Stomach (tissue), 9 donors: ENCODE results near the gene RFX3. TPM values are rescaled to one million over a fixed set of nuclear protein-coding genes. Genes with fewer than 3 reads are reported as not detected.

Experiments
- DNase-seq, 2 donors: peaks; one replicate each; pipeline versions ENCODE4 v3.0.0 to v3.0.0-alpha.2; 2013 to 2019
- H3K27ac ChIP-seq, 5 donors: fragments of 200-600 bp in 4 of 5; sonication (generic) in 4 of 5; one replicate each; pipeline ENCODE4 v1.5.1; 2013 to 2019; ENCODE audit warnings: mild to moderate bottlenecking in 1 of 5, moderate library complexity in 1 of 5
- H3K27me3 ChIP-seq, 3 donors: fragments of 200-600 bp; sonication (generic); one replicate each; pipeline ENCODE4 v1.5.1; 2017 to 2019; ENCODE audit warnings: mixed run types in 1 of 3
- H3K36me3 ChIP-seq, 4 donors: fragments of 200-600 bp; sonication (generic); 1 replicate in 3 of 4; 2 replicates in 1 of 4; pipeline ENCODE4 v1.5.1; 2016 to 2019
- H3K4me1 ChIP-seq, 4 donors: fragments of 200-600 bp; sonication (generic); one replicate each; pipeline ENCODE4 v1.5.1; 2016 to 2019
- H3K4me3 ChIP-seq, 4 donors: fragments of 200-600 bp; sonication (generic) in 3 of 4; one replicate each; pipeline ENCODE4 v1.5.1; 2016 to 2019; ENCODE audit warnings: mild to moderate bottlenecking in 1 of 4
- H3K9me3 ChIP-seq, 4 donors: fragments of 200-600 bp; sonication (generic); one replicate each; pipeline ENCODE4 v1.5.1; 2016 to 2019
- EP300 ChIP-seq: sonication (generic); formaldehyde crosslinking; IDR thresholded peaks from one replicate; pipeline ENCODE4 v1.6.1; 2017; ENCODE audit warnings: antibody characterized with exemption
- POLR2A ChIP-seq, 4 donors: fragments of 450-650 bp; IDR thresholded peaks; one replicate each; pipeline ENCODE4 v1.6.1; 2016; ENCODE audit warnings: antibody characterized with exemption in 4 of 4, control low read depth in 2 of 4, mild to moderate bottlenecking in 1 of 4, moderate library complexity in 1 of 4
- POLR2AphosphoS5 ChIP-seq, 3 donors: sonication (generic); formaldehyde crosslinking; IDR thresholded peaks; one replicate each; pipeline ENCODE4 v1.6.1; 2016; ENCODE audit warnings: antibody characterized with exemption in 3 of 3
- WGBS, 5 donors: extraction: QIAGEN DNeasy Blood & Tissue Kit in 3 of 5; methylation state at CpG; one replicate each; pipeline versions ENCODE4 v1.1.5 to v1.1.7; 2013 to 2018; 5-methylcytosine and 5-hydroxymethylcytosine counted together
- intact Hi-C: fragments of 100-400 bp; cut with DNase I; formaldehyde crosslinking; loops from one replicate; pipeline ENCODE4 v1.15.1; 2023; ENCODE audit warnings: low total_unique reads
- polyA plus RNA-seq, 3 donors: library from polyadenylated mRNA; stranded (reverse); fragments of 200-250 nt; gene quantifications; one replicate each; pipeline ENCODE4 v1.2.3, GENCODE V29; 2013
- total RNA-seq, 5 donors: library from RNA; depleted of rRNA; stranded (reverse); fragments of >200 nt; gene quantifications; one replicate each; pipeline versions ENCODE4 v1.1.0 to v1.2.3, GENCODE V29; 2014 to 2016
- TF ChIP-seq, protein P1 (sequence below), 7 experiments: fragments of 450-650 bp in 4 of 7; fragments of 200-600 bp in 3 of 7; sonication (generic) in 3 of 7; IDR thresholded peaks; one replicate each; pipeline ENCODE4 v1.5.1; 2016 to 2019; ENCODE audit warnings: antibody characterized with exemption in 7 of 7, control low read depth in 2 of 7, mild to moderate bottlenecking in 1 of 7
- donor health status: healthy with polysubstance abuse.
- donor health status: Bipolar disorder and iron deficiency.
- donor health status: healthy.

The RFX3 gene
- total and polyA plus RNA-seq, 8 donors = 0.76 to 22.8 (median 6.1) TPM

DNA sequence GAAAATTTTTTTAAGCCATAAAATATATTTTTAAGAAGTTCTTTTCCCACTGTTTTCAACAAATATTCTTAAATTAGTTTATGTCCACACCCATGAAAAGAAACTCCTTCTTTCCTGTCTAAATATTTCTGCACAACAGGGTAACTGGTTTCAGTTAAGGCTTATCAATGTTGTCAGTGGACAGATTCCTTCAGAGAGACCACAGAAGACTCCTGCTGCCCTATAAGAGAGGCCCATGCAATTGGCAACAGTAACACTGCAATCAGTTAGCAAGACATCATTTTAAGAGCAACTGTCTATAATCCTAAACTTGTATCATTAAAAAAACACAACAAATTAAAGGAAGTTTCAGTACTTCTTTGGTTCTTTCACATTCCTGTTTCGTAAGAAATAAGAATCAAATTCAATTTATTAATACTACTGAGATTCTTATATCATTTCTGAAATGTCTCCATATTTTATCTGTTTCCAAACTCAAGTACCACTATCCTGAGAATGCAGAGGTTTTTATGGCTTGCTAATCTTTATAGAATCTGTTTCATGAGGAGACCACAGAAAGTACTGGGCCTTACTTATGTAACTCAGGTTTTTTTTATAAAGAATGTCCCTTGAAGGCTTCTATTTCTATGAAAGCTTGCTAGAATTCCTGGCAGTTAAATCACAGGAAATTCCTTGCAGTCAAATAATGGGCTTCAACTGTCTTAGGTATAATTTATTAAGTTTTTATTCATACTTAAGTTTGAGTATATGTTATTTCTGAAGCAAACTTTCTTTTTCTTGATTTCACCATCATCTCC is 240.2 kb downstream of the RFX3 start:
- no peaks in the 10 kb centered on the region for H3K4me1 ChIP-seq
- DNase-seq = no peak
- H3K27ac ChIP-seq = no peak overlapping the region
- H3K27me3 ChIP-seq = no peaks in the 10 kb centered on the region
- TF ChIP-seq, protein P1, sequence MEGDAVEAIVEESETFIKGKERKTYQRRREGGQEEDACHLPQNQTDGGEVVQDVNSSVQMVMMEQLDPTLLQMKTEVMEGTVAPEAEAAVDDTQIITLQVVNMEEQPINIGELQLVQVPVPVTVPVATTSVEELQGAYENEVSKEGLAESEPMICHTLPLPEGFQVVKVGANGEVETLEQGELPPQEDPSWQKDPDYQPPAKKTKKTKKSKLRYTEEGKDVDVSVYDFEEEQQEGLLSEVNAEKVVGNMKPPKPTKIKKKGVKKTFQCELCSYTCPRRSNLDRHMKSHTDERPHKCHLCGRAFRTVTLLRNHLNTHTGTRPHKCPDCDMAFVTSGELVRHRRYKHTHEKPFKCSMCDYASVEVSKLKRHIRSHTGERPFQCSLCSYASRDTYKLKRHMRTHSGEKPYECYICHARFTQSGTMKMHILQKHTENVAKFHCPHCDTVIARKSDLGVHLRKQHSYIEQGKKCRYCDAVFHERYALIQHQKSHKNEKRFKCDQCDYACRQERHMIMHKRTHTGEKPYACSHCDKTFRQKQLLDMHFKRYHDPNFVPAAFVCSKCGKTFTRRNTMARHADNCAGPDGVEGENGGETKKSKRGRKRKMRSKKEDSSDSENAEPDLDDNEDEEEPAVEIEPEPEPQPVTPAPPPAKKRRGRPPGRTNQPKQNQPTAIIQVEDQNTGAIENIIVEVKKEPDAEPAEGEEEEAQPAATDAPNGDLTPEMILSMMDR (IDR thresholded peaks at IDR 0.05) = no peak
- TF ChIP-seq POLR2A (IDR thresholded peaks at IDR 0.05) = no peak
- no peak for TF ChIP-seq EP300
- TF ChIP-seq POLR2AphosphoS5 (IDR thresholded peaks at IDR 0.05) = no peak
- H3K36me3 ChIP-seq = peaks cover 0 to 26% (median 13%) of the 10 kb centered on the region in 4 donors
- no peak overlapping the region for H3K4me3 ChIP-seq
- no peaks in the 10 kb centered on the region for H3K9me3 ChIP-seq
- WGBS, 5 donors = 89 to 98% (median 93%) methylated on average over 1 of the region's 1 CpG
- intact Hi-C loops = no loop called here

DNA sequence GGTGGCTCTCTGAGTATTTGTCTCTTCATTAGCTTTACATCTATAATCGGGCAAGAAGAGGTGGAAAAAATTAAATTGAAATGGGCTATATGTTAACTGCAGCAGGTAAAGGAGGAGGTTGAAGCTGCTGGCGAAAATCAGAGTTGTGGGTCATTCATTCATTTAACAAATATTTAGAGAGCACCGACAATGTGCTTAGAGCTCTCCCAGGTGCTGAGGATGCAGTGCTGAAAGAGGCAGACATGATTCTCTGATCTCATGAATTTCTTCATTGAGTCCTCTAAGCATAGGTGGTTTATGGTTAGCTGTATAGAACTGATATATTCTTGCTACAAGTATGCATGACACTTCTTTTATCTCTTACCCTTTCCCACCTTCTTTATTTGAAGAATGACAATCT is 243.4 kb downstream of the RFX3 start:
- intact Hi-C loops = no loop called here
- peaks cover 0 to 18% (median 4%) of the 10 kb centered on the region in 4 donors for H3K36me3 ChIP-seq
- 84 to 97% (median 90%) methylated on average over 3 of the region's 3 CpGs for WGBS, 5 donors
- no peak overlapping the region for H3K27ac ChIP-seq
- no peak overlapping the region for H3K4me3 ChIP-seq
- H3K27me3 ChIP-seq = no peaks in the 10 kb centered on the region
- H3K4me1 ChIP-seq = no peaks in the 10 kb centered on the region
- no peak for DNase-seq
- TF ChIP-seq EP300 = no peak
- no peak for TF ChIP-seq POLR2A (IDR thresholded peaks at IDR 0.05)
- TF ChIP-seq, protein P1 (IDR thresholded peaks at IDR 0.05) = no peak
- no peak for TF ChIP-seq POLR2AphosphoS5 (IDR thresholded peaks at IDR 0.05)
- H3K9me3 ChIP-seq = no peaks in the 10 kb centered on the region

DNA sequence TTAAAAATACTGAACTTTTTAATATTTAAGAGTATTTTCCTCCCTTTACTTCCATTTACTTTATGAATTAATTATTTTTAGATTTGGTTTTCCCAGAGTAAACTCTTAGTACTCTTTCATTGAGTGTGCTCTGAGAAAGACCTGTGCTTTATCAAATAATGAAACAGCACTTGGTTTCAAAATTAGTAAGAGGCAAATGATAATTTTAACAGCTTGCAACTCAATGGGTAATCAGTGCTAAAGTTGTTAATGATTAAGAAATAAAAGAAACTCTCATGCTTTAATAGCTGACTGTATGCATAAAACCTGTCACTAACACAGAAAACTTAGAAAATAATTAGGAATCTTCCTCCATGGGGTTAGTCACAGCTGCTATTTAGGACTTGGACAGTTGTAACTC is 244.4 kb downstream of the RFX3 start:
- intact Hi-C loops = no loop called here
- Histone ChIP-seq H3K27ac (no peak overlapping the region), H3K4me1 (no peaks in the 10 kb centered on the region), H3K4me3 (no peak overlapping the region), H3K27me3 (no peaks in the 10 kb centered on the region), H3K36me3 (peaks cover 0 to 11% (median under 1%) of the 10 kb centered on the region in 4 donors), H3K9me3 (no peaks in the 10 kb centered on the region)
- no peak for DNase-seq
- TF ChIP-seq, protein P1 (IDR thresholded peaks at IDR 0.05) = no peak
- TF ChIP-seq EP300 (no peak), POLR2AphosphoS5 (IDR thresholded peaks at IDR 0.05) (no peak), POLR2A (IDR thresholded peaks at IDR 0.05) (no peak)

DNA sequence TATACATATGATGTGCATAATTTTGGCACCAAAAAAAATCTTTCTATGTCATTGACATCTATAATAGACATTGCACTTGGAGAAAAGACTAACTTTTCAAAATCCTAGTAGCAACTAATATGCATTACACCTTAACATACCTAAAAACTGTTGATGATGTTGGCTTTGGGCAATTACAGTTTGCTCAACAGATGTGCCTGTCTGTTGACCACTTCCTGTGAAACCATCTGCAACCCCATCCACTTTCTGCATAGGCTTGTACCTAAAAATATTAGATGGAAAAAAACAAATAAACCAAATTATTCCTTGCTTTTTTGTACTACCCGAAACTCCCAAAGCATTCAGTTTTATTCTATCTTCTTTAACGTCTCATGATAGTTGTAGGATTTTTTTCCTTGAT is 248.6 kb downstream of the RFX3 start:
- DNase-seq = no peak
- Histone ChIP-seq H3K27me3 (no peaks in the 10 kb centered on the region), H3K9me3 (no peaks in the 10 kb centered on the region), H3K27ac (no peak overlapping the region), H3K4me1 (no peaks in the 10 kb centered on the region), H3K4me3 (no peak overlapping the region), H3K36me3 (peaks cover 0 to 29% (median 20%) of the 10 kb centered on the region in 4 donors)
- WGBS, 5 donors = 86 to 97% (median 95%) methylated on average over 2 of the region's 2 CpGs
- TF ChIP-seq POLR2AphosphoS5 (IDR thresholded peaks at IDR 0.05) = no peak
- TF ChIP-seq EP300 = no peak
- no peak for TF ChIP-seq POLR2A (IDR thresholded peaks at IDR 0.05)
- TF ChIP-seq, protein P1 (IDR thresholded peaks at IDR 0.05) = no peak
- intact Hi-C loops = no loop called here
